ENCODE results near the gene SUSD6.

DNA sequence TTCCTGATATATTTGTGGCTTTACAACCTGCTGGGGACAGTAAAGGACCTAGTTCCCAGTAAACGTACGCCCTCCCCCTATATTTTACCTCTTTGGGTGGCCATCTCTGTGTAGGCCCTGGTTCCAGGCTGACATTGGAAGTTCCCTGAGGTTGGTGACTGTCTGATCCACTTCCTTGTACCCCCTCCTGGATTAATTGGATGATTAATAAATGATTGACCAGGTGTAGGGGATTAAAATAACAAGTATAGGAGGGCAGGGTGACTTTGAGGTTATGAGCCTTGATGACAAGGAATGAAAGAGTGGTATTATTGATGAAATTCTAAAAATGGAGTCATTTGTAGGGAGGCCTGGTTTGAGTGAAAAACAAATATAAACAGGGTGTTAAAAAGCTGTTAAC, 9.6 kb downstream of the SUSD6 start:
- TF ChIP-seq ZNF274 (IDR thresholded peaks at IDR 0.05; ENCODE audit: low read depth, low read length) (no peak), YY1 (IDR thresholded peaks at IDR 0.05; ENCODE audit: insufficient read depth, insufficient read length) (no peak)

Data from NT2/D1 (cell line).